Measurements from ENCODE around the gene KAZN.

DNA sequence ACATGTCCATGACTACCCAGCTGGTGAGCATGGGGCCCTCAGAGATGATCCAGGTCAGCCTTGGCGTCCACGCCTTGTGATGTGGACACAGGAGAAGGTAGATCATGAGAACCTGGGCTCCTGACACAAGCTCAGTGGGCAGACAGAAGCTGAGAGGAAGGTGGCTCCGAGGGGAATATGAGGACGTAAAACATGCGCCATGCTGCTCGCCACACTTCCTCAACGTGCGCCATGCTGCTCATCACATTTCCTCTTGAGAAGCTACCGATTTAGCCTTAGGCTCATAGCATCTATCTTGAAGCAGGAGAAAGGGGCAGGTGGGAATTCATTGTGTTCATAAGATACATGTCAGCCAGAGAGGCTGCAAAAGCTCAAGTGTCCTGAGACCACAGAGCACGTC, 176.9 kb downstream of the KAZN start:
- TF ChIP-seq, protein P1, sequence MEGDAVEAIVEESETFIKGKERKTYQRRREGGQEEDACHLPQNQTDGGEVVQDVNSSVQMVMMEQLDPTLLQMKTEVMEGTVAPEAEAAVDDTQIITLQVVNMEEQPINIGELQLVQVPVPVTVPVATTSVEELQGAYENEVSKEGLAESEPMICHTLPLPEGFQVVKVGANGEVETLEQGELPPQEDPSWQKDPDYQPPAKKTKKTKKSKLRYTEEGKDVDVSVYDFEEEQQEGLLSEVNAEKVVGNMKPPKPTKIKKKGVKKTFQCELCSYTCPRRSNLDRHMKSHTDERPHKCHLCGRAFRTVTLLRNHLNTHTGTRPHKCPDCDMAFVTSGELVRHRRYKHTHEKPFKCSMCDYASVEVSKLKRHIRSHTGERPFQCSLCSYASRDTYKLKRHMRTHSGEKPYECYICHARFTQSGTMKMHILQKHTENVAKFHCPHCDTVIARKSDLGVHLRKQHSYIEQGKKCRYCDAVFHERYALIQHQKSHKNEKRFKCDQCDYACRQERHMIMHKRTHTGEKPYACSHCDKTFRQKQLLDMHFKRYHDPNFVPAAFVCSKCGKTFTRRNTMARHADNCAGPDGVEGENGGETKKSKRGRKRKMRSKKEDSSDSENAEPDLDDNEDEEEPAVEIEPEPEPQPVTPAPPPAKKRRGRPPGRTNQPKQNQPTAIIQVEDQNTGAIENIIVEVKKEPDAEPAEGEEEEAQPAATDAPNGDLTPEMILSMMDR (IDR thresholded peaks at IDR 0.05), result no peak
- no peak for TF ChIP-seq POLR2A (IDR thresholded peaks at IDR 0.05)
- no peak for TF ChIP-seq EP300 (IDR thresholded peaks at IDR 0.05)
